RWPE1 (cell line): ENCODE measurements around the gene OVOL2.
"Not testable (repeated sequence)": the region's sequence is repeated elsewhere in the genome, so short reads cannot be mapped to it uniquely, and the experiment has no call there.

Source experiments
- CTCF ChIA-PET: fragments of 350-600 bp; sonication (Branson Sonifier 250); formaldehyde crosslinking; extraction: SDS; loops from one replicate; lab custom pipeline; 2021; lab: Yijun Ruan, JAX
- POLR2A ChIA-PET: fragments of 400-600 bp; formaldehyde crosslinking; extraction: SDS; loops from one replicate; lab custom pipeline; 2020; ENCODE audit warnings: antibody characterized with exemption; ENCODE audit not compliant: low non-redundant PET; lab: Yijun Ruan, JAX
- DNase-seq: peaks from one replicate; pipeline ENCODE4 v3.0.0; 2012; ENCODE audit warnings: low spot score
- H3K27ac ChIP-seq: fragments of 450-650 bp; 2 replicates; pipeline ENCODE4 v1.5.1; 2017
- CTCF ChIP-seq: fragments of 450-650 bp; conservative IDR thresholded peaks from 2 replicates; pipeline ENCODE4 v1.5.1; 2017; ENCODE audit warnings: low read depth, mild to moderate bottlenecking

The OVOL2 gene

GRCh38 chr20:18032977-18033892 lies 24.5 kb downstream of the OVOL2 start:
- TF ChIP-seq CTCF = no peak
- H3K27ac ChIP-seq = no peak overlapping the region
- no peak for DNase-seq
- ChIA-PET POLR2A (no interaction called here), CTCF (interaction anchor here (0.7 to 1.0 kb wide), 2 partner anchors 9 to 55 kb away, joined by 3 read pairs; no protein-coding TSS in a partner anchor)

GRCh38 chr20:18031888-18032509 lies 25.7 kb downstream of the OVOL2 start:
- no peak for TF ChIP-seq CTCF
- ChIA-PET CTCF (interaction anchor here (0.6 to 1.0 kb wide), 2 partner anchors 10 to 120 kb away, joined by 3 read pairs; no protein-coding TSS in a partner anchor), POLR2A (no interaction called here)
- no peak for DNase-seq
- H3K27ac ChIP-seq = no peak overlapping the region

- no peak for DNase-seq
- TF ChIP-seq CTCF = no peak
- no peak overlapping the region for H3K27ac ChIP-seq
- ChIA-PET POLR2A (no interaction called here), CTCF (no interaction called here)
Observed at GRCh38 chr20:18031050-18031449, 26.7 kb downstream of the OVOL2 start.

- CTCF ChIA-PET = interaction anchor here (0.5 to 0.6 kb wide), 2 partner anchors 210 to 229 kb away, joined by 4 read pairs; no protein-coding TSS in a partner anchor
- DNase-seq = no peak
- no peak overlapping the region for H3K27ac ChIP-seq
- POLR2A ChIA-PET = no interaction called here
- TF ChIP-seq CTCF = no peak
Observed at GRCh38 chr20:18030020-18030419, 27.7 kb downstream of the OVOL2 start.

- H3K27ac ChIP-seq, POLR2A ChIA-PET, CTCF ChIA-PET, DNase-seq: not testable (repeated sequence)
Observed at GRCh38 chr20:18027011-18027410, 30.7 kb downstream of the OVOL2 start.

- POLR2A ChIA-PET = no interaction called here
- TF ChIP-seq CTCF = no peak
- CTCF ChIA-PET = no interaction called here
- DNase-seq = no peak
- H3K27ac ChIP-seq = no peak overlapping the region
Observed at GRCh38 chr20:18024606-18025127, 33.0 kb downstream of the OVOL2 start.
